GM21515 (cell line): ENCODE data around the gene PIK3C2A.

ENCODE experiments used
- ATAC-seq: cut with Tn5 transposase; IDR thresholded peaks from one replicate; pipeline ENCODE4 v1.9.1; 2021; ENCODE audit not compliant: unreplicated experiment

The PIK3C2A gene

GRCh38 chr11:17161515-17161914 lies 46.3 kb downstream of the PIK3C2A start:
- ATAC-seq: no peak

GRCh38 chr11:17159441-17159840 lies 48.3 kb downstream of the PIK3C2A start:
- ATAC-seq: no peak
